ENCODE measurements around the gene ULK2.

DNA sequence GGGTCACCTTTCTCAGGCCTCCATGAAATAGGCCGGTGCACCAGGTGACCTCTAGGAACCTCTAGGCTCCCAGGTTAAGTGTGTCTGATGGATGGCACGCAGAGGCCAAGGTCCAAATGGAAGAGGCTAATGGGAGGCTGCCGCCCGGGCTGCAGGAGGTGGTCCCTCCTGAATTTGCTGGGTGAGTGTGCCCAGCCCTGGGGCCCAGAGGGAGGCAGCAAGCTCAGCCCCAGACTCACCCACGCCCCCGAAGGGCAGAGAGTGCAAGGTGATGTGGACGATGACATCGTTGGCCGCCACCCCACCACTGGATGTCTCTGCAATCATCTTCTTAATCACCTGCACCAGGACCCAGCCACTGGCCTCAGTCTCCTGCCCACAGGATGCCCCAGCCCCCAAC is 129.0 kb downstream of the ULK2 start:
- no peak for TF ChIP-seq POLR2A (IDR thresholded peaks at IDR 0.05)
- no peak for TF ChIP-seq CTCF (IDR thresholded peaks at IDR 0.05)
